Effector memory CD4-positive, alpha-beta T cell (primary cell): ENCODE results near the gene CPB2.

ENCODE experiments used
- DNase-seq, 3 donors: peaks; one replicate each; pipeline ENCODE4 v3.0.0-alpha.2; 2020
- H3K27ac ChIP-seq: 2 replicates; pipeline ENCODE4 v1.7.0; 2013; ENCODE audit warnings: mild to moderate bottlenecking, low read length, moderate library complexity; ENCODE audit not compliant: insufficient read depth, poor library complexity, severe bottlenecking
- H3K27me3 ChIP-seq: replicated peaks from 2 replicates; pipeline ENCODE4 v1.7.0; 2013; ENCODE audit warnings: mild to moderate bottlenecking, low read length; ENCODE audit not compliant: insufficient read depth, control insufficient read depth, poor library complexity, severe bottlenecking
- H3K36me3 ChIP-seq: 2 replicates; pipeline ENCODE4 v1.7.0; 2013; ENCODE audit warnings: mild to moderate bottlenecking, low read length, moderate library complexity; ENCODE audit not compliant: control insufficient read depth, insufficient read depth
- H3K4me1 ChIP-seq: 2 replicates; pipeline ENCODE4 v1.7.0; 2013; ENCODE audit warnings: low read length, mild to moderate bottlenecking; ENCODE audit not compliant: control insufficient read depth, insufficient read depth, poor library complexity, severe bottlenecking
- H3K4me3 ChIP-seq: 2 replicates; pipeline ENCODE4 v1.7.0; 2013; ENCODE audit warnings: low read length, low read depth, mild to moderate bottlenecking; ENCODE audit not compliant: insufficient read depth, poor library complexity, severe bottlenecking
- H3K9me3 ChIP-seq: 2 replicates; pipeline ENCODE4 v1.7.0; 2013; ENCODE audit warnings: mild to moderate bottlenecking, low read length, moderate library complexity; ENCODE audit not compliant: control insufficient read depth

Gene CPB2

DNA sequence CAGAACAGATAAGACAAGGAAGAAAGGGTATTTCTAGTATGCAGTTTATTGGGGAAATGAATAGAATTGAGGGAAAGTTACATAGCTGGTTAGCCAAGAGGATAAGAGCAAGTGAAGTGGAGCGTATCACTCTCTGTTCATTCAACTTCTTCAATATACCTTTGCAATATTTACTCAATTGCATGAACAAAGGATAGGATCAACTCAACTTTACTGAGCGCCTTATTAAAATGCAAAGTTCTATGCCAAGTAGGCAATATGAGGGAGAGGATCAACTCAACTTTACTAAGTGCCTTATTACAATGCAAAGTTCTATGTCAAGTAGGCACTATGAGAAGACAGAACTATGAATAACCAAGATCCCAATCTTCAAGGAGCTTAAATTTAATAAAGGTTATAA is 96.2 kb downstream of the CPB2 start:
- Histone ChIP-seq H3K27ac (no peak overlapping the region), H3K4me1 (no peaks in the 10 kb centered on the region), H3K4me3 (no peak overlapping the region)

DNA sequence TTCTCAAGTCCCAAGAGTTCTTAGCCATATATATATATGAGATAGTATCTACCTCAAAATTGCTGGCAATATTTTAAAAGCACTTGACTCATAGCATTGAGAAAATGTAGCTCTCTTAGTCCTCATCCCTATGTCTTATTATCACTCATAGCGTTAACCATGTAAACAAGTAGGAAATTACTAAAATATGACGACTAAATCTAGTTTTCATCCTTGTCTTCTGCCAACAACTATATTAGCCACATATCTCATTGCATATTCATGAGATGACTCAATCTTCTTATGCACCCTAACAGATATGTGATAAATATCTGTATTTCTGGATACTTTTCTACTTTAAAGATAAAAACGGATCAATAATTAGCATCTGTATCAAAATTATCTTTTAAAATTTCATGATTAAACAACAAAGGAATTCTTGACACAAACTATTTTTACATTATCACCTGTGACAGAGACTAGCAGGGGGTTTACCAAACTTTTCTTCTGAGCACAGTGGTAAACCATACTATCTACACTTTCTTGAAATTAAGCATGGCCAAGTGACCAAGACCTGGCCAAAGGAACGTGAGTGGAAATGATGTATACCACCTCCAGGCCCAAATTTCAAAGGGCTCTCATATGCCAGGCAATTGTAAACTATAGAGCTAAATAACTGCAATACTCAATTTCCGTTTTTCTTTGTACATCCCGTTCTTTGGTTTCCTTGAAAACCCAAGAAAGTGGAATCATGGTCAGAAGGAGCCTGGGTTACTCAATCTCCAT is 98.0 kb downstream of the CPB2 start:
- peaks cover 35% of the 10 kb centered on the region for H3K36me3 ChIP-seq
- no peak overlapping the region for H3K4me3 ChIP-seq
- no peak for DNase-seq
- no peaks in the 10 kb centered on the region for H3K27me3 ChIP-seq
- no peaks in the 10 kb centered on the region for H3K4me1 ChIP-seq
- no peaks in the 10 kb centered on the region for H3K9me3 ChIP-seq
- no peak overlapping the region for H3K27ac ChIP-seq

More for the DNA sequence above, 96.2 kb downstream of the CPB2 start:
- no peaks in the 10 kb centered on the region for H3K27me3 ChIP-seq
- H3K36me3 ChIP-seq, result peaks cover 40% of the 10 kb centered on the region
- DNase-seq, result no peak
- no peaks in the 10 kb centered on the region for H3K9me3 ChIP-seq

DNA sequence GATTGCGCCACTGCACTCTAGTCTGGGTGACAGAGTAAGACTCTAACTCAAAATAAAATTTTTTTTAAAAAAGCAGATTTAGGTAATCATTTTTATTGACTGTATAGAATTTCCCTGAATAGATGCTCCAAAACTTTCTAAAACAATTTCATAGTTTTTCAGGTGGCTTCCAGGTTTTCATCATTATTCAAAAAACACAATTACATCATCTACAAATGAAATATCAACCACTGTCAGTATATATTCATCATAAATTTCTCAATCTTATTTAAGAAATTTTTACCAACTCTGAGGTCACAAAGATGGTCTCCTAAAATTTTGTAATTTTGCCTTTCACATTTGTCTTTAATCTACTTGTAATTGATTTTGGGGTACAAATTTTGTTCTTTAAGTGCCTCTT is 100.3 kb downstream of the CPB2 start:
- no peak for DNase-seq
- H3K36me3 ChIP-seq, result peaks cover 36% of the 10 kb centered on the region
- H3K4me1 ChIP-seq, result no peaks in the 10 kb centered on the region

More for the DNA sequence above, 100.3 kb downstream of the CPB2 start:
- no peak overlapping the region for H3K4me3 ChIP-seq
- H3K27ac ChIP-seq, result no peak overlapping the region
- H3K27me3 ChIP-seq, result no peaks in the 10 kb centered on the region
- H3K9me3 ChIP-seq, result no peaks in the 10 kb centered on the region
